Panc1 (cell line): ENCODE data around the gene TRIM54.

Experiments
- CTCF ChIP-seq: fragments of 450-650 bp; IDR thresholded peaks from 2 replicates; pipeline ENCODE4 v1.5.1; 2017; ENCODE audit warnings: mild to moderate bottlenecking
- POLR2AphosphoS5 ChIP-seq: IDR thresholded peaks from 2 replicates; pipeline ENCODE4 v1.6.1; 2012; ENCODE audit warnings: mild to moderate bottlenecking, low read depth, low read length, moderate library complexity
- SIN3A ChIP-seq: IDR thresholded peaks from 2 replicates; pipeline ENCODE4 v1.6.1; 2012; ENCODE audit warnings: low read depth, mild to moderate bottlenecking, low read length, moderate library complexity, borderline replicate concordance; ENCODE audit not compliant: insufficient read depth

DNA sequence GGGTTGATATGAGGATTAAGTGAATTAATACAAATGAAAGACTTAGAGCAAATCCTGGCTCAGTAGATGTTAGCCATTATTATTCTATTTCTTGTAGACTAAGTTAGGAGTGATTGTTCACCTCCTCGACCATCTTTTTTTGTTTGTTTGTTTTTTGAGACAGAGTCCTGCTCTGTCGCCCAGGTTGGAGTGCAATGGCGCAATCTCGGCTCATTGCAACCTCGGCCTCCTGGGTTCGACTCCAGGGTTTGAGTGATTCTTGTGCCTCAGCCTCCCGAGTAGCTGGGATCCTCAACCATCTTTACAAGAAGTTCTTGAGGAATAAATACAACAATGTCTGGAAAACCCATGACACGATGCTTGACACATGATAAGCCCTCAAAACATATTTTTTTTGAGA is 12.7 kb downstream of the TRIM54 start:
- TF ChIP-seq CTCF (no peak), POLR2AphosphoS5 (no peak), SIN3A (no peak)
